AG09309 (cell line): ENCODE results near the gene THRSP.
"Not testable (repeated sequence)": the region's sequence is repeated elsewhere in the genome, so short reads cannot be mapped to it uniquely, and the experiment has no call there.

Experiments
- DNase-seq: peaks from one replicate; pipeline ENCODE4 v3.0.0-alpha.2; 2010; ENCODE audit warnings: low read depth
- H3K4me3 ChIP-seq: 2 replicates; pipeline ENCODE4 v1.5.1; 2011; ENCODE audit warnings: mild to moderate bottlenecking, low read depth, low read length, moderate library complexity; ENCODE audit not compliant: control insufficient read depth
- TF ChIP-seq, protein P1 (sequence below): IDR thresholded peaks from 2 replicates; pipeline ENCODE4 v1.5.1; 2011; ENCODE audit warnings: mild to moderate bottlenecking, low read depth, low read length, inconsistent platforms; ENCODE audit not compliant: insufficient read depth, control insufficient read depth; ENCODE audit errors: missing control alignments

The THRSP gene

DNA sequence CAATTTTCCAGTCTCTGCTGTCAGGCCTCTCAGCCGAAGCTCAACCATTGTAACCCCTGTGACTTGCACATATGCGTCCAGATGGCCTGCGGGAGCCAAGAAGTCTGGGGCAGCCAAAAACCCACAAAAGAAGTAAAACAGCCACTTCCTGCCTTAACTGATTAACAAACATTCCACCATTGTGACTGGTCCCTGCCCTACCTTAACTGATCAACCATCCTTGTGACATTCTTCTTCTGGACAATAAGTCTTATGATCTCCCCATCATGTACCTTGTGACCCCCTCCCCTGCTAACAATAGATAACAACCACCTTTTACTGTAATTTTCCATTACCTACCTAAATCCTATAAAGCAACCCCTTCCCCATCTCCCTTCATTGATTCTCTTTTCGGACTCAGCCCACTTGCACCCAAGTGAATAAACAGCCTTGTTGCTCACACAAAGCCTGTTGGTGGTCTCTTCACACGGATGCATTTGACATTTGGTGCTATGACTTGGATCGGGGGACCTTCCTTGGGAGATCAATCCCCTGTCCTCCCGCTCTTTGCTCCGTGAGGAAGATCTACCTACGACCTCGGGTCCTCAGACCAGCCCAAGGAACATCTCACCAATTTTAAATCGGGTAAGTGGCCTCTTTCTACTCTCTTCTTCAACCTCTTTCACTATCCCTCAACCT lies 17.3 kb downstream of the THRSP start:
- H3K4me3 ChIP-seq, result no peak overlapping the region
- DNase-seq, result peak; percentile 81
- TF ChIP-seq, protein P1, sequence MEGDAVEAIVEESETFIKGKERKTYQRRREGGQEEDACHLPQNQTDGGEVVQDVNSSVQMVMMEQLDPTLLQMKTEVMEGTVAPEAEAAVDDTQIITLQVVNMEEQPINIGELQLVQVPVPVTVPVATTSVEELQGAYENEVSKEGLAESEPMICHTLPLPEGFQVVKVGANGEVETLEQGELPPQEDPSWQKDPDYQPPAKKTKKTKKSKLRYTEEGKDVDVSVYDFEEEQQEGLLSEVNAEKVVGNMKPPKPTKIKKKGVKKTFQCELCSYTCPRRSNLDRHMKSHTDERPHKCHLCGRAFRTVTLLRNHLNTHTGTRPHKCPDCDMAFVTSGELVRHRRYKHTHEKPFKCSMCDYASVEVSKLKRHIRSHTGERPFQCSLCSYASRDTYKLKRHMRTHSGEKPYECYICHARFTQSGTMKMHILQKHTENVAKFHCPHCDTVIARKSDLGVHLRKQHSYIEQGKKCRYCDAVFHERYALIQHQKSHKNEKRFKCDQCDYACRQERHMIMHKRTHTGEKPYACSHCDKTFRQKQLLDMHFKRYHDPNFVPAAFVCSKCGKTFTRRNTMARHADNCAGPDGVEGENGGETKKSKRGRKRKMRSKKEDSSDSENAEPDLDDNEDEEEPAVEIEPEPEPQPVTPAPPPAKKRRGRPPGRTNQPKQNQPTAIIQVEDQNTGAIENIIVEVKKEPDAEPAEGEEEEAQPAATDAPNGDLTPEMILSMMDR, result no peak

DNA sequence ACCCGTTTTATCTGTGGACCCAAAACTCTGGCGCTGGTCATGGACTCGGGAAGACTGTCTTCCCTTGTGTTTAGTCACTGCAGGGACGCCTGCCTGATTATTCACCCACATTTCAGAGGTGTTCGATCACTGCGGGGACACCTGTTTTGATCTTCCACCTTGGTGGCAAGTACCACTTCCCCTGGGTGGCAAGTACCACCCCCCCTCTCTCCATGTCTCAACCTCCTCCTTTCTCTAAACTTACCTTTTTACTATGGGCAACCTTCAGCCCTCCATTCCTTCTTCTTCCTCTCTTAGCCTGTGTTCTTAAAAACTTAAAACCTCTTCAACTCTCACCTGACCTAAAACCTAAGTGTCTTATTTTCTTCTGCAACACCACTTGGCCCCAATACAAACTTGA lies 17.9 kb downstream of the THRSP start:
- H3K4me3 ChIP-seq, result no peak overlapping the region
- TF ChIP-seq, protein P1, result no peak
- DNase-seq, result no peak

DNA sequence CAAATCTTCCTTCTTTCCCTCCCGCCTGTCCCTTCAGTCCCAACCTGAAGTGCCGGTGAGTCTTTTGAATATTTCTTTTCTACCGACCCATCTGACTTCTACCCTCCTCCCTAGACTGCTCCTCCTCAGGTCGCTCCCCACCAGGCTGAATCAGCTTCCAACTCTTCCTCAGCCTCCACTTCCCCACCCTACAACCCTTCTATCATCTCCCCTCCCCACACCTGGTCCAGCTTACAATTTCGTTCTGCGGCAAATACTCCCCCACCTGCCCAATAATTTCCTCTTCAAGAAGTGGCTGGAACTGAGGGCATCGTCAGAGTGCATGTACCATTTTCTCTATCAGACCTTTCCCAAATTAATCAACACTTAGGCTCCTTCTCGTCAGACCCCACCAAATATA lies 18.5 kb downstream of the THRSP start:
- DNase-seq, result no peak
- TF ChIP-seq, protein P1, result no peak
- no peak overlapping the region for H3K4me3 ChIP-seq

DNA sequence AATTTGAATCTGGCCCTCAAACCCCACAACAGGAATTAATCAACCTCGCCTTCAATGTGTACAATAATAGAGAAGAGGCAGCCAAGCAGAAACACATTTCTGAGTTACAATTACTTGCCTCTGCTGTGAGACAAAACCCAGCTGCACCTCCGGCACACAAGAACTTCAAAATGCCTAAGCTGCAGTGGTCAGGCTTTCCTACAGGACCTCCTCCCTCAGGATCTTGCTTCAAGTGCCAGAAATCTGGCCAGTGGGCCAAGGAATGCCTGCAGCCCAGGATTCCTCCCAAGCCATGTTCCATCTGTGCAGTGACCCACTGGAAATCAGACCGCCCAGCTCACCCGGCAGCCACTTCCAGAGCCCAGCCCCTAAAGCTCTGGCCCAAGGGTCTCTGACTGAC lies 19.4 kb downstream of the THRSP start:
- TF ChIP-seq, protein P1, result no peak
- H3K4me3 ChIP-seq, result no peak overlapping the region
- DNase-seq, result no peak

DNA sequence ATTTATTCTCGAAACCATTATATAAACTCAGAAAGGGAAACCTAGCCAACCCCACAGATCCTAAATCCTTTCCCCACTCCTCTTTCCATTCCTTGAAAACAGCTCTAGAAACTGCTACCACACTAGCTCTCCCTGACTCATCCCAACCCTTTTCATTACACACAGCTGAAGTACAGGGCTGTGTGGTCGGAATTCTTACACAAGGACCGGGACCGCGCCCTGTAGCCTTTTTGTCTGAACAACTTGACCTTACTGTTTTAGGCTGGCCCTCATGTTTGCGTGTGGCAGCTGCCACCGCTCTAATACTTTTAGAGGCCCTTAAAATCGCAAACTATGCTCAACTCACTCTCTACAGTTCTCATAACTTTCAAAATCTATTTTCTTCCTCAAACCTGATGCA lies 20.8 kb downstream of the THRSP start:
- not testable (repeated sequence) for DNase-seq

DNA sequence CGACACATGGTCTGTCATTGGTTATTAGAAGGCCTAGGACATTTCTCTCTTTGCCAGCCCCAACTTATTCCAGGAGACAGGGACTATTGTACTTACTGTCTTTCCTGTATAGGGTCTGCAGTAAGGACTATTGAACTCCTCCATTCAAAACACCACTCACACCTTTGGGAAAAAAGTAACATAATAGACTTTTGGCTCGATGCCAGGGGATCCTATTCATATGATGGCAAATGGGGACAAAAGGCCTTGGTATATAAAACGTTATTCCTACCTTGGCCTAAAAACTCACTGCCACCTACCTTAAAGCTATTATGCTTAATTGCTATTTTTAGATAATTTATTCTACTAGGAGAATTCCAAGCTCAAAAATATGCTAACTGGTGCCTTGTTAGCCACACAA lies 22.3 kb downstream of the THRSP start:
- no peak overlapping the region for H3K4me3 ChIP-seq
- no peak for DNase-seq
- TF ChIP-seq, protein P1, result no peak

More for the DNA sequence above, 20.8 kb downstream of the THRSP start:
- not testable (repeated sequence) for H3K4me3 ChIP-seq

DNA sequence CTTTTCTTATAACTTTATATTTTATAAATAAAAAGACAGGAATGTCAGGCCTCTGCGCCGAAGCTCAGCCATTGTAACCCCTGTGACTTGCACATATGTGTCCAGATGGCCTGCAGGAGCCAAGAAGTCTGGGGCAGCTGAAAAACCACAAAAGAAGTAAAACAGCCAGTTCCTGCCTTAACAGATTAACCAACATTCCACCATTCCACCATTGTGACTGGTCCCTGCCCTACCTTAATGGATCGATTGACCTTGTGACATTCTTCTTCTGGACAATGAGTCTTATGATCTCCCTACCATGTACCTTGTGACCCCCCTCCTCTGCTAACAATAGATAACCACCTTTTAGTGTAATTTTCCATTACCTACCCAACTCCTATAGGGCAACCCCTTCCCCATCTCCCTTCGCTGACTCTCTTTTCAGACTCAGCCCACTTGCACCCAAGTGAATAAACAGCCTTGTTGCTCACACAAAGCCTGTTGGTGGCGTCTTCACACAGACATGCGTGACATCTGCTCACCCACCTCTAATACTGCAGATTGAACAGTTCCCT lies 22.9 kb downstream of the THRSP start:
- DNase-seq, H3K4me3 ChIP-seq: not testable (repeated sequence)

DNA sequence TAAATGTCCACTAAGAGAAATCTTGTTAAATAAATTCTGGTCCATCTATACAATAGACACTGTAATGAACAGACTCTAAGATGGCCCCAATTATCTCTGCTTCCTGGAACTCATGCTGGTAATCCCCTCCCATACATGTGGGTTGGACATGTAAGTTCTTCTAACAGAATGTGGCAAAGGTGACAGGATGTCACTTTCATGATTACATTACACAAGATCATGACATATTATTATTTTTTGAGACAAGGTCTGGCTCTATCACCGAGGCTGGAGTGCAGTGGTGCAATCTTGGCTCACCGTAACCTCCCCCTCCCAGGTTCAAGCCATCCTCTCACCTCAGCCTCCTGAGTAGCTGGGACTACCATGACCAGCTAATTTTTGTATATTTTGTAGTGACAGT lies 30.6 kb downstream of the THRSP start:
- no peak overlapping the region for H3K4me3 ChIP-seq
- DNase-seq, result no peak
- TF ChIP-seq, protein P1, result no peak
